IPS-NIHi11 (cell line): ENCODE measurements around the gene WNK2.
A peak's percentile ranks its signal among the peaks of the same experiment; 100 is the strongest.

ENCODE experiments used
- DNase-seq: peaks from one replicate; pipeline ENCODE4 v3.0.0; 2012; ENCODE audit warnings: mixed read lengths, low spot score

The WNK2 gene

GRCh38 chr9:93185266-93186214, 1.6 kb downstream of the WNK2 start:
- peak; percentile 68 for DNase-seq

- no peak for DNase-seq
Observed at GRCh38 chr9:93186215-93186945, 2.4 kb downstream of the WNK2 start.

- no peak for DNase-seq
Observed at GRCh38 chr9:93187047-93187446, 3.1 kb downstream of the WNK2 start.

GRCh38 chr9:93187574-93187973, 3.6 kb downstream of the WNK2 start:
- no peak for DNase-seq

GRCh38 chr9:93188426-93189368, 4.8 kb downstream of the WNK2 start:
- no peak for DNase-seq

GRCh38 chr9:93189369-93190132, 5.6 kb downstream of the WNK2 start:
- peak; percentile 48 for DNase-seq

- no peak for DNase-seq
Observed at GRCh38 chr9:93190133-93190525, 6.2 kb downstream of the WNK2 start.

DNA sequence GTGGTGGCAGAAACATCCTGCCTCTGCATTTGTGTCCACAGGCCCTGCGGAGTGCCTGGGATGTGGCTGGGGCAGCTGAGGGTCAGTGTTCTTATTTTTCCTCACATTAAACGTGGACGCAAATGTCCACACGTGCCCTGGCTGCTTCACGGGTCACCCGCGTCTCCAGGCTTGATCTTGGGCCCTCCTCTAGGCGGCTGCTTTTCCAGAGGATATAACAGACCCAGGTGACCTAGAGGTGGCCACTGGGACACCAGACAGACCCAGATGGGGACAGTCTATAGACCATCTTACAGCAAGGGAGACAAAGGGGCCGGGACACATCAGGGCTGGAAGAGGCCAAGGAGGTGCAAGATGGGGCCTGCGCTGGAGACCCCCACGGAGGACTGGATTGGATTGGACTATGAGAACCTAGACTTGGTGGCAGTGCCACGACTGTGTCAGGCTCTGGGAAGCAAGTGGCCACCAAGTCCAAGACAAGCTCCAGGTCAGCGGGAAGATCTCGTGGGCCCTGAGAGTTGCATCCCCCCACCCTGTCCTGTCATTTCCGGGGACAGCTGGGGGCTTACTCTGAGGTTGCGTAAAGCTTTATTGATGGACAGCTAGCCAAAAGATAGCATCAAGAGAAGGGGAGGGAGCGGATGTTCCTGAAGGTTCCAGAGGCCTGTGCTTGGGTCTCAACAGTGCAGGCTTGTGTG, 6.9 kb downstream of the WNK2 start:
- DNase-seq, result no peak

DNA sequence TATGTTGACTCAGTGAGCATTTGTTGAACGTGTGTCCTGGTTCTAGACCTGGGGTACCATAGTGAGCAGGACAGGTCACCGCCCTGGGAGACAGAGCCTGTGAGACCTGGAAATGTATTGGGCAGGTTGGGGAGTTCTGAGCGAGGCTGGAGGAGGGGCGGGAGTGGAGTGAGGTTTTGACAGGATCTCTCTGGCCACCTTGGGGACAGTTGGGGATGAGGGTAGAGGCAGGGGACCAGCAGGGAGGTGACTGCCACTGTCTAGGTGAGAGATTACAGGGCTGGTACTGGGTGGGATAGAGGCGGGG, 7.4 kb downstream of the WNK2 start:
- no peak for DNase-seq

- DNase-seq, result no peak
Observed at GRCh38 chr9:93192721-93193387, 8.9 kb downstream of the WNK2 start.

GRCh38 chr9:93193388-93194220, 9.7 kb downstream of the WNK2 start:
- peak; percentile 45 for DNase-seq

DNA sequence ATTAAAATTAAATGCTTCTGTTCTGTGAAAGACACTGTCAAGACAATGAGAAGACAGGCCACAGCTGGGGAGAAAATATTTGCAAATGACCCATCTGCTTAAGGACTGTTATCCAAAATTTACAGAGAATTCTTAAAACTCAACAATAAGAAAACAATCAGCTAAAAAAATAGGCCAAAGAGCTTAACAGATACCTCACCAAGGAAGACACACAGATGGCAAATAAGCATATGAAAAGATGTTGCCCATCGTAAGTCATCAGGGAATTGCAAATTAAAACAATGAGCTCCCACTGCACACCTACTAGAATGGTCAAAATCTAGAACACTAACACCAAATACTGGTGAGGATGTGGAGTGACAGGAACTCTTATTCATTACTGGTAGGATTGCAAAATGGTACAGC, 10.3 kb downstream of the WNK2 start:
- no peak for DNase-seq

GRCh38 chr9:93194641-93195040, 10.7 kb downstream of the WNK2 start:
- no peak for DNase-seq

DNA sequence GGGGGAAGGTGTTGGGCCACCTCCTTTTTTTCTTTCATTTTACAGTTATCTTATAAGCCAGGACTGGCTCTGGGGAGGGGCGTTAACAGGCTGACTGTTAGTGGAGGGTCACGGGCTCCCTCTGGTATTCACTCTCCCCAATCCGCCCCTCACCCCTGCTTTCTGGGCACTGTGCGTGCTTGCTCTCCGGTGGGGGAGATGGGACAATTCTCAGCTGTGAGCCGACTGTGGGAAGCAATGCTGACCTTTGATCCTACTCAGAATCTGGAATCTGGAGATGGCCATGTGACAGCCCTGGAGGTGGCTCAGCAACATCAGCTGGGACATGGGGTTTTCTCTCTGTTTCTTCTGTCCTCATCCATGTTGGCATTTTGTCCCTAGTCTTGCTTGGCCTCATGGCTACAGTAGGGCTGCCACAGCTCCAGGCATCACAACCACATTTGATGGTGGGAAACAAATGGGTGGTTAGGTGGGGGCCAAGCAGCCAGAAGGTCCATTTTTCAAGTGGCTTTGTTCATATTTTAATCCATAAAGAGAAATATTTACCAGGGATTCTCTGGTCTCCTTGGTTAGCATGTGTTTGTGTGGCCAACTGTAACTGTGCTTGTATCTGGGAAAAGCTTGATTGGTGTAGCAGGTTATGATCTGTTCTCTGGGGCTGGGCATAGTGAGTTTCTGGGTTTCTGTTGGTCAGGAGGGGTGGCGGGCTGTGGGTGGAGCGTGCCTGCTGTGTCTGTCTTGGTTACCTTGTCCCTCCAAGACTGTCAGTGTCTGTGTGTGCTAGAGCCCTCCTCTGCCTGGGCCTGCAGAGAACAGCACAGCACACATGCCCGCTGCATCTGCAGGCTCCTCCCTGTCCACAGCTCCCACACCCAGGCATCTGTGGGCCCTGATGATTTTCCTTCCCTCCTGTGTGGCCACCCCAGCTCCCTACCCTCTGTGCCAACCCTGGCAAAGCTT, 12.4 kb downstream of the WNK2 start:
- no peak for DNase-seq

GRCh38 chr9:93197670-93198069, 13.7 kb downstream of the WNK2 start:
- DNase-seq, result no peak

- DNase-seq, result peak; percentile 55
Observed at GRCh38 chr9:93198117-93198837, 14.3 kb downstream of the WNK2 start.

GRCh38 chr9:93198838-93199625, 15.1 kb downstream of the WNK2 start:
- no peak for DNase-seq
